T-cell (primary cell): ENCODE measurements around the gene MYO1F. TPM values are rescaled to one million over a fixed set of nuclear protein-coding genes. Genes with fewer than 3 reads are reported as not detected.

Experiments
- ATAC-seq, 4 experiments: fragments of 200-7000 bp in 3 of 4; fragments of 150-1000 bp in 1 of 4; cut with Tn5 transposase; replicated peaks in 1 of 4; 1 replicate in 3 of 4; 2 replicates in 1 of 4; pipeline ENCODE4 v1.10.0; 2021; ENCODE audit warnings: moderate library complexity in 3 of 4, mild to moderate bottlenecking in 2 of 4, moderate number of reproducible peaks in 1 of 4
- CTCF ChIA-PET, 2 donors: fragments of 300-600 bp; sonication (Branson Sonifier 250); formaldehyde crosslinking; loops; one replicate each; lab custom pipeline; 2022; ENCODE audit warnings: antibody characterized with exemption in 2 of 2; lab: Charles Lee
- POLR2A ChIA-PET, 2 donors: fragments of 300-600 bp; sonication (Branson Sonifier 250); formaldehyde crosslinking; loops; one replicate each; lab custom pipeline; 2022; ENCODE audit warnings: antibody characterized with exemption in 2 of 2; lab: Charles Lee
- DNase-seq, 35 experiments: peaks; one replicate each; pipeline versions ENCODE4 v3.0.0 to v3.0.0-alpha.2; 2013 to 2023
- H3K27ac ChIP-seq: one replicate; pipeline ENCODE4 v1.5.1; 2013; ENCODE audit warnings: low read length
- H3K27me3 ChIP-seq, 2 experiments: replicated peaks in 1 of 2; 1 replicate in 1 of 2; 2 replicates in 1 of 2; pipeline versions ENCODE4 v1.6.1 to v1.7.0; 2013; ENCODE audit warnings: low read length in 1 of 2, mixed read lengths in 1 of 2; ENCODE audit not compliant: control insufficient read depth in 2 of 2, insufficient read depth in 2 of 2; ENCODE audit errors: extremely low read depth in 1 of 2
- H3K36me3 ChIP-seq, 2 donors: 1 replicate in 1 of 2; 2 replicates in 1 of 2; pipeline versions ENCODE4 v1.6.1 to v1.7.0; 2013; ENCODE audit warnings: low read length in 1 of 2; ENCODE audit not compliant: control insufficient read depth in 2 of 2, insufficient read depth in 1 of 2; ENCODE audit errors: extremely low read depth in 1 of 2
- H3K4me1 ChIP-seq, 2 experiments: 1 replicate in 1 of 2; 2 replicates in 1 of 2; pipeline versions ENCODE4 v1.6.1 to v1.7.0; 2013; ENCODE audit warnings: low read length in 2 of 2, mixed read lengths in 1 of 2; ENCODE audit not compliant: insufficient read depth in 2 of 2, control insufficient read depth in 1 of 2; ENCODE audit errors: extremely low read depth in 1 of 2
- H3K4me3 ChIP-seq, 2 donors: 1 replicate in 1 of 2; 2 replicates in 1 of 2; pipeline versions ENCODE4 v1.5.1 to v1.7.0; 2013; ENCODE audit warnings: mild to moderate bottlenecking in 2 of 2, low read length in 1 of 2, moderate library complexity in 1 of 2; ENCODE audit not compliant: control insufficient read depth in 1 of 2; ENCODE audit errors: extremely low read depth in 1 of 2
- H3K9me3 ChIP-seq: 2 replicates; pipeline ENCODE4 v1.7.0; 2013
- H3K27ac Mint-ChIP-seq, 2 donors: one replicate each; pipeline ENCODE4 v1.8.0; 2020 to 2021; ENCODE audit warnings: mild to moderate bottlenecking in 2 of 2, mixed read lengths in 2 of 2
- H3K27me3 Mint-ChIP-seq, 2 donors: one replicate each; pipeline ENCODE4 v1.8.0; 2021 to 2022; ENCODE audit warnings: mixed read lengths in 2 of 2
- H3K36me3 Mint-ChIP-seq: one replicate; pipeline ENCODE4 v1.8.0; 2021; ENCODE audit warnings: mixed read lengths
- H3K4me1 Mint-ChIP-seq, 3 donors: one replicate each; pipeline ENCODE4 v1.8.0; 2020 to 2022; ENCODE audit warnings: mixed read lengths in 3 of 3, mild to moderate bottlenecking in 1 of 3
- H3K4me3 Mint-ChIP-seq, 3 donors: one replicate each; pipeline ENCODE4 v1.8.0; 2020 to 2022; ENCODE audit warnings: mild to moderate bottlenecking in 3 of 3, mixed read lengths in 3 of 3, moderate library complexity in 3 of 3
- H3K9me3 Mint-ChIP-seq, 3 donors: one replicate each; pipeline ENCODE4 v1.8.0; 2020 to 2022; ENCODE audit warnings: mixed read lengths in 3 of 3
- WGBS: methylation state at CpG from one replicate; pipeline ENCODE4 v1.1.5; 2013; ENCODE audit warnings: missing lambda C conversion rate; ENCODE audit not compliant: insufficient coverage; 5-methylcytosine and 5-hydroxymethylcytosine counted together
- total RNA-seq, 35 experiments: library from RNA in 6 of 35; stranded (reverse) in 6 of 35; fragments of 120-200 nt in 1 of 35; gene quantifications; one replicate each; pipeline versions ENCODE4 v1.2.1 to v1.2.4 and lab custom pipeline; 2013 to 2026

Gene MYO1F
- total RNA-seq, 5 donors from 2014 or later (not counting 1 experiment from before 2014, with no cell fraction given): 109 to 363 (median 277) TPM

- POLR2A ChIA-PET: no interaction called here
These were observed 86.9 kb downstream of the MYO1F start for GRCh38 chr19:8490395-8490760.

GRCh38 chr19:8489561-8490394 lies 87.5 kb downstream of the MYO1F start:
- Histone ChIP-seq H3K4me3 (no peak overlapping the region), H3K27me3 (no peaks in the 10 kb centered on the region), H3K27ac (no peak overlapping the region), H3K9me3 (no peaks in the 10 kb centered on the region), H3K4me1 (peaks cover 19 to 45% of the 10 kb centered on the region in 2 experiments), H3K36me3 (peaks cover 5 to 36% of the 10 kb centered on the region in 2 donors)
- ATAC-seq (no peak), DNase-seq (no peak)
- CTCF ChIA-PET: interaction anchor here in 1 of 2 donors (0.6 kb wide), 1 partner anchor 164 kb away, joined by 3 read pairs; no protein-coding TSS in a partner anchor
- Mint-ChIP-seq H3K4me1 (peaks cover 38 to 48% (median 44%) of the 10 kb centered on the region in 3 donors), H3K4me3 (peak overlapping the region in 1 of 3 donors; percentile 17), H3K27ac (peak overlapping the region in 1 of 2 donors; percentile 11), H3K27me3 (no peaks in the 10 kb centered on the region), H3K9me3 (no peaks in the 10 kb centered on the region), H3K36me3 (peaks cover 37% of the 10 kb centered on the region)
- POLR2A ChIA-PET: interaction anchor here in 1 of 2 donors (0.6 kb wide), 1 partner anchor 35 kb away, joined by 11 read pairs; no protein-coding TSS in a partner anchor
- WGBS: 83% methylated on average over 9 of the region's 25 CpGs

More at GRCh38 chr19:8490395-8490760, 86.9 kb downstream of the MYO1F start:
- ATAC-seq: no peak
- peaks cover 32% of the 10 kb centered on the region for H3K36me3 Mint-ChIP-seq
- H3K27ac Mint-ChIP-seq: no peak overlapping the region
- no peaks in the 10 kb centered on the region for H3K27me3 ChIP-seq
- DNase-seq: no peak
- 90% methylated on average over 18 of the region's 24 CpGs for WGBS
- H3K4me3 Mint-ChIP-seq: no peak overlapping the region
- CTCF ChIA-PET: interaction anchor here in 1 of 2 donors (0.6 kb wide), 1 partner anchor 164 kb away, joined by 3 read pairs; no protein-coding TSS in a partner anchor
- peaks cover 5 to 30% of the 10 kb centered on the region in 2 donors for H3K36me3 ChIP-seq
- no peaks in the 10 kb centered on the region for H3K9me3 ChIP-seq
- H3K9me3 Mint-ChIP-seq: no peaks in the 10 kb centered on the region
- H3K27ac ChIP-seq: no peak overlapping the region
- H3K4me1 Mint-ChIP-seq: peaks cover 41 to 49% (median 43%) of the 10 kb centered on the region in 3 donors
- peaks cover 22 to 48% of the 10 kb centered on the region in 2 experiments for H3K4me1 ChIP-seq
- no peaks in the 10 kb centered on the region for H3K27me3 Mint-ChIP-seq
- H3K4me3 ChIP-seq: no peak overlapping the region

DNA sequence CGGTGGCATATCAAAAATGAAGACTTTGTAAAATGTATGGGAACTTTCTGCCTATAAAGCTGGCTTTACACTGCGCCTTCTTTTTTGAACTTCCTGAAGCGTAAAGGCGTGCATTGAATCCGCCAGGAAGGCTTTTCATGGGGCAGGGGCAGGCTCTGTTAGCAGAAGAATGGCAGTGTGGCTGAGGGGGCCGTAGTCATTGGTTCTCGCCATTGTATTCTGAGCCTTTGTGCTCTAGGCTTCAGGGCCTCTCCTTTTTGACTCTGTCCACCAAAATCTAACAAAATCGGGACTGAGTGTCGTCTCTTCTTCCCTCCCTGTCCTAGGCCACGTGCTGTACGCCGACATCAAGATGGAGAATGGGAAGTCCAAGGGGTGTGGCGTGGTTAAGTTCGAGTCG lies 88.9 kb downstream of the MYO1F start:
- H3K4me1 ChIP-seq: peaks cover 17 to 31% of the 10 kb centered on the region in 2 experiments
- CTCF ChIA-PET: no interaction called here
- H3K9me3 Mint-ChIP-seq: no peaks in the 10 kb centered on the region
- peaks cover 31 to 40% (median 35%) of the 10 kb centered on the region in 3 donors for H3K4me1 Mint-ChIP-seq
- no peak for ATAC-seq
- no peak for DNase-seq
- no peaks in the 10 kb centered on the region for H3K27me3 Mint-ChIP-seq
- H3K4me3 ChIP-seq: no peak overlapping the region
- no peaks in the 10 kb centered on the region for H3K9me3 ChIP-seq
- POLR2A ChIA-PET: interaction anchor here (0.6 to 0.8 kb wide), 2 partner anchors 9 to 213 kb away, joined by 3 read pairs; no protein-coding TSS in a partner anchor
- H3K36me3 ChIP-seq: peaks cover 5 to 48% of the 10 kb centered on the region in 2 donors
- H3K27ac Mint-ChIP-seq: peak overlapping the region; percentile 88 to 97
- peaks cover 37% of the 10 kb centered on the region for H3K36me3 Mint-ChIP-seq
- no peaks in the 10 kb centered on the region for H3K27me3 ChIP-seq
- WGBS: 74% methylated on average over 10 of the region's 15 CpGs
- peak overlapping the region in 1 of 3 donors; percentile 68 for H3K4me3 Mint-ChIP-seq
- no peak overlapping the region for H3K27ac ChIP-seq

DNA sequence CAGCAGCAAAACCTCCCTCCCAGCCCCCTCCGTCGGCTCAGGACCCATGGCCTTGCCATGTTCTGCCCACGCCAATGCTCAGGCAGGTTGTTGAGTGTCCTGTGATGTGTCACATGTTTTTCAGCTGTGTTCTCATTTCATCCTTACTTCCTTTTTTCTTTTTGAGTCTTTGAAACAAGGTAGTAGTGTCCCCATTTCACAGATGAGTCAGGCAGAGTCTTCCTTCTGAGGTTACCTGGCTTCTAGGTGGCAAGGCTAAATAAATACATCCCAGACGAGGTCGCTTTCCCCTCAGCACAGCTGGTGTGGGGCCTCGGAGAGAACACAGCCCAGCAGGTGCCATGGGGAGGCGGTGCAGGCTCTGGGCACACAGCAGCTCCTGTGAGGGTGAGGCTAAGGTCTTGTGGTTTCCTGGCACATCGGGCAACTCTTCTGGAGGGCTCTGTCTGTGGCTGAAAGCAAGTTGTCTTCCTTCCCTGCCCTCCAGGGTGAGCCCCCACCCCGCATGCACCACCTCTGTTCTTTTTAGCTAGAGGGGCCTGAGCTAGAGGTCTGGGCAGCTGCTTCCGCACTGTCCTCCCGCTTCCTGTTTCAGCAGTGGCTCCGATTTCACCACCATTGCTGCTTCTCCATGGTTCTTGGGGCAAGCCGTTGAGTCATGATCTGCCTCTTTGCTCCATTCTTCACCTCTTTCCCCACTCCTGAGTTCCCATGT lies 89.9 kb downstream of the MYO1F start:
- ATAC-seq: peak; percentile 82 to 93 (median 89)
- Histone ChIP-seq H3K36me3 (peaks cover 3 to 59% of the 10 kb centered on the region in 2 donors), H3K27ac (peak overlapping the region; percentile 55), H3K4me1 (peaks cover 17 to 30% of the 10 kb centered on the region in 2 experiments), H3K9me3 (no peaks in the 10 kb centered on the region), H3K4me3 (peak overlapping the region in 1 of 2 donors; percentile 5), H3K27me3 (no peaks in the 10 kb centered on the region)
- H3K27me3 Mint-ChIP-seq: no peaks in the 10 kb centered on the region
- peaks cover 39 to 44% (median 41%) of the 10 kb centered on the region in 3 donors for H3K4me1 Mint-ChIP-seq
- CTCF ChIA-PET: interaction anchor here in 1 of 2 donors (0.6 to 1.1 kb wide), 5 partner anchors 26 to 92 kb away, joined by 3 read pairs; partner anchors contain the start of genes MYO1F and ZNF414
- POLR2A ChIA-PET: interaction anchor here (0.7 to 0.8 kb wide), 2 partner anchors 8 to 19 kb away, joined by 3 read pairs; no protein-coding TSS in a partner anchor
- H3K9me3 Mint-ChIP-seq: no peaks in the 10 kb centered on the region
- peak overlapping the region; percentile 88 to 97 for H3K27ac Mint-ChIP-seq
- peaks cover 43% of the 10 kb centered on the region for H3K36me3 Mint-ChIP-seq
- 26% methylated on average over 6 of the region's 13 CpGs for WGBS
- H3K4me3 Mint-ChIP-seq: peak overlapping the region; percentile 32 to 68 (median 62)
- DNase-seq: peak; percentile 37 to 80 (median 59)

DNA sequence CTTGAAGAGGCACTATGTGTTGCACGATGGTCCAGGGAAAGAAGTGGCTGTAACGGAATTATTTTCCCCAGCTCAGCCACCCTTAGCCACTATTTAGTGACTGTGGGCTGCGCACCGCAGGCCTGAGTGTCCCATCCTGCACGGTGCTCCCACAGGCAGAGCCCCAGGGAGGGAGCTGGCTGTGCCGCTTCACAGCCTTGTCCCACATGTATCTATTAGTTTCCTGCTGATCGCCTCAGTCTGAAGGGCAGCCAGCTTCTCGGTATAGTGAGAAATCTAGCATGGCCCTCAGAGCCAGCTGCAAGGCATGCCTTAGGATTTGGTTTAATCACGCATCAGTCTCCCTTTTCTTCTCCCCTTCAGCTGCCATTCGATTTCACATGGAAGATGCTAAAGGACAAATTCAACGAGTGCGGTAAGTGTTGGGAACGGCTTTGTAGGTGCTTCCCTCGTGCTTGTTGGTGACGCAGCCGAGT lies 90.5 kb downstream of the MYO1F start:
- Histone ChIP-seq H3K4me3 (peak overlapping the region in 1 of 2 donors; percentile 2), H3K36me3 (peaks cover 3 to 62% of the 10 kb centered on the region in 2 donors), H3K4me1 (peaks cover 17 to 30% of the 10 kb centered on the region in 2 experiments), H3K27me3 (no peaks in the 10 kb centered on the region), H3K9me3 (no peaks in the 10 kb centered on the region), H3K27ac (peak overlapping the region; percentile 55)
- peak overlapping the region in 2 of 3 donors; percentile 32 to 68 for H3K4me3 Mint-ChIP-seq
- DNase-seq (no peak), ATAC-seq (no peak)
- peaks cover 43% of the 10 kb centered on the region for H3K36me3 Mint-ChIP-seq
- no peaks in the 10 kb centered on the region for H3K9me3 Mint-ChIP-seq
- ChIA-PET CTCF (interaction anchor here in 1 of 2 donors (0.6 to 1.1 kb wide), 3 partner anchors 27 to 92 kb away, joined by 3 read pairs; partner anchors contain the start of genes MYO1F and ZNF414), POLR2A (no interaction called here)
- H3K27me3 Mint-ChIP-seq: no peaks in the 10 kb centered on the region
- WGBS: 79% methylated on average over 8 of the region's 16 CpGs
- H3K4me1 Mint-ChIP-seq: peaks cover 42 to 47% (median 46%) of the 10 kb centered on the region in 3 donors
- peak overlapping the region; percentile 88 to 97 for H3K27ac Mint-ChIP-seq
